ENCODE results near the gene PSMD1.

Gene PSMD1

DNA sequence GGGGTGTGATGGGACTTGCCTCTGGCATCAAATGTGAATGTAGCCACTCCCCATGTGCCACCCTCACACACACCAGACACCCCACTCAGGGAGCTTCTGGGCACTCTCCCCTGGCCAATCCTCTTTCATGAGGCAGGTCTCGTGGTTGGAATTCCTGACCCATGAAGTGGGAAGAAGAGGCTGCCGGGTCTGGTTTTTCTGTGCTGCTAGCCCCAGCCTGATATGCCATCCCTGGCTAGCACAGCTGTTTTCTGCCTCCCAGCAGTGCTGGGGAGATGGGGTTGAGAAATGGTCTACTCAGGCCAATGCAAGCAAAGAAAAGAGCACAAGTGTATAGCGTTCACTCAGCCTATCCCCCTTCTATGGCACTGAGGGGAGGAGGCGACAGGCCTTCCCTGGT lies 20.5 kb upstream of the PSMD1 start:
- no peak for DNase-seq

DNA sequence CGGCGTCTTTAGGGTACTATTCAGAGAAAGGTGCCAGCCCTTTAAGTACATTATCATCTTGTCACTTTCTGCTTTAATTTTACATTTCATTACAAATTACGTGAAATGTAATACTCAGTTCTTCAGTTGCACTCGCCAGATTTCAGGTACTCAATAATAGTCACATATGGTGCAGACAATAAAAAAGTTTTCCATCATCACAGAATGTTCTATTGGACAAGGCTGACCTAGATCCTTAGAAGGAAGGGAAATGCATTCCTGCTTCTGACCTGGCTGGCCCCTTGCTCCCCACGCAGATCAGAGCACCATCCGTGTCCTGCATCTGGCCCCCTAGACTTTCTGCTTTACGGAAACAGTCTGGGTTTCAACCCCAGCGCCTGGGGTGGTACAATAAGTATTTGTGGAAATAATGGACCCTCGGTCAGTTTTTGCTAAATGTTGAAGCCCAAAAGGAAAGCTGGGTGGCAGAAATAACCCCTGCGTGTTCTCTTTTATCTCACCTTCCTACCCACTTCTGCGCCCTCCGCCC lies 20.0 kb upstream of the PSMD1 start:
- DNase-seq, result no peak

DNA sequence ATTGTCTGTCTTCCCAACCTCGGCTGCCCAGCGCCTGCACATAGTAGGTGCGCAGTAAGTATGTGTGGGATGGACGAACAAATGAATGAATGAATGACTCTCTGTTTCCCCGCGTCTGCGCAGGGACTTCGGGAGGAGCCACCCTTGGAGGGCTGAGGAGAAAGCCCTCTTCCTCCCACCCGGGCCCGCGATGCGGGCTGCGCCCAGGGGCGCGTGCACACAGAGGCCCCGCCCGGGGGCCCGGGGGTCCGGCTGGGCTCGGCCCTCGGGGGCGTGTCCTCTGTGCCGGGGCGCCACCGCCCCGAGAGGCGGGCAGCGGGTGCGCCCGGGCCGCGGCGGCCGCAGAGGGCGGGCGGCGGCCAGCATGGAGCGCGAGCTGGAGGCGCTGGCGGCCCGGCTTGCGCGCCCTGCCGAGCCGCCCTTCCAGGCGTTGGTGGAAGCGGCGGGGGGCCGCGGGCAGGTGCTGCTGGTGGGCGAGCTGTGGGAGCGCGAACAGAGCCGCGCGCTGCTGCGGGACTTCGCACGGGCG lies 19.4 kb upstream of the PSMD1 start, which contains the start of gene C2orf72:
TSS of gene C2orf72 (plus strand) at position 322 of the 529 bp plus-strand sequence. CDS start at position 365, 43 bp downstream.
- DNase-seq, result peak in 1 of 3 donors; percentile 47

DNA sequence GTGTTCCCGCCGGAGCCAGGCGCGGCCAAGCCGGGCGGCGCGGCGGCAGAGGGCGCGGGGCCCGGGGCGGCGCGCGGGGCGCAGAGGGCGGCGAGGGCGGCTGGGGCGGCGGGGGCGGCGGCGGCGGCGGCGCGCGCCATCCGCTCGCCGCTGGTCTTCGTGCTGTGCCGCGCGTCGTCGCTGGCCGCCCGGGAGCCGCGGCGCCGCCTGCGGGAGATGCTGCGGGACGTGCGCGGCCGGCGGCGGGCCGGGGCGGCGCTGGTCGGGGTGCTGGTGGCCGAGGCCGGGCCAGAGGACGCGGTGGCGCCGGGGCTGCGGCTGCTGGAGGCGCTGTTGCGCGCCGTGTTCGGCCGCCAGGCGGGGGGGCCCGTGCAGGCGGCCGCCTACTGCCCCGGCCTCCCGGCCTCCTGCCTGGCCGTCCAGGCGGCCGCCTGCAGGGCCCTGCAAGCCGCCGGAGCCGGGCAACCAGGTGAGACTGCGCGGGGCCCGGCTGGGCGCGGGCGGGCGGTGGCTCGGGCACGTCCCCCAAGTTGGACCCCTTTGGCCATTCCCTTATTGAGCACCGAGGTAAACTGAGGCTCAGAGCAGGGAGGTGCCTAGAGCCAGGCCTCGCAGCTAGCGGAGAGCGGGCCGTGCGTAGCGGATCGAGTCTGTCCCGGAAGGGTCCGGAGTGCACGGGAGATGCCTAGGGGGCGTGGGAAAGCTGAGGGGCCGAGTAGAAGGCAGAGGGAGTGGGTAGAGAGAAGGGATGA lies 18.8 kb upstream of the PSMD1 start:
- DNase-seq, result peak in 1 of 3 donors; percentile 58

DNA sequence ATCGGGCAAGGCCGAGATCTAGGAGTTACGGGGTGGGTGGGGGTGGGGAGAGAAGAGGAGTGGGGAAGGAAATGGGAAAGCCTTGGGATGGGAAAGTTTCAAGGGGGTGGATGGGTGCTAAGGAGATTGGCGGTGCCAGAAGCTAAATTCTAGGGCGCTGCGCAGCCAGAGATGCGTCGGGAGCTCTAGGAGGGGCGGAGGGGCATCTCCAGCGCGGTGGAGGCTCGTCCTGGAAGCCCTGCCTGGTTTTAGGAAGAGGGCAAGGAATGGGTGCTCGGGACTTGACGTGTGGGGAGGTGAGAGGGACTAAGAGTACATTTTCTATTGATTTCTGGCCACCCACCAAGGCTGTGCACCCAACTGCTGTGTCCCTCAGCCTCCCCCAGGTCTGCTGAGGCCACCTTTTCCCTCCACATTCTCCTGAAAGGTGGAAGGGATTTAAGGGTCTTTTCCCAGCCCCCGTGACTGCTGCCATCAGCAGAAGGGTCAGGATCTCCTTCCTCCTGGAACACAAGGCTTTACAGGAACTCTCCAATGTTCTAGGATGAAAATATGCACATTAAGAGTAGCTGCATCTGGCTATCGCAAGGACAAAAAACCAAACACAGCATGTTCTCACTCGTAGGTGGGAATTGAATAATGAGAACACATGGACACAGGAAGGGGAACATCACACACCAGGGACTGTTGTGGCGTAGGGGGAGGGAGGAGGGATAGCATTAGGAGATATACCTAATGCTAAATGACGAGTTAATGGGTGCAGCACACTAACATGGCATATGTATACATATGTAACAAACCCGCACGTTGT lies 18.0 kb upstream of the PSMD1 start:
- DNase-seq, result no peak

DNA sequence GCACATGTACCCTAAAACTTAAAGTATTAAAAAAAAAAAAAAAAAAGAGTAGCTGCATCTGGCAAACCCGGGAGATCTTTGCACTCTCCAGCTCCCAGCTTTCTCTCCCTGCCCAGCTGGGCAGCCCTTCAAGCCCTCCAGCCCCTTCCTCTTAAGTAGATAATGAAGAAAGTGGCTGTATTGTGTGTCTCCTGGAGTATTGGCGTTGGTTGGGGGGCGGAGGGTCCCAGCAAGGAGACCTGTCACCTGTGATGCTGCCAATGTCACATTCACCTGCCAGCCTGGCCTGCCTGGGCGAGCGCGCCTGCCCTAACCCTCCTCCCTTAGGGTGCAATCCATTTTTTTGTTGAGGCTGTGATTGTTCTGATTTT lies 17.4 kb upstream of the PSMD1 start:
- DNase-seq, result no peak

DNA sequence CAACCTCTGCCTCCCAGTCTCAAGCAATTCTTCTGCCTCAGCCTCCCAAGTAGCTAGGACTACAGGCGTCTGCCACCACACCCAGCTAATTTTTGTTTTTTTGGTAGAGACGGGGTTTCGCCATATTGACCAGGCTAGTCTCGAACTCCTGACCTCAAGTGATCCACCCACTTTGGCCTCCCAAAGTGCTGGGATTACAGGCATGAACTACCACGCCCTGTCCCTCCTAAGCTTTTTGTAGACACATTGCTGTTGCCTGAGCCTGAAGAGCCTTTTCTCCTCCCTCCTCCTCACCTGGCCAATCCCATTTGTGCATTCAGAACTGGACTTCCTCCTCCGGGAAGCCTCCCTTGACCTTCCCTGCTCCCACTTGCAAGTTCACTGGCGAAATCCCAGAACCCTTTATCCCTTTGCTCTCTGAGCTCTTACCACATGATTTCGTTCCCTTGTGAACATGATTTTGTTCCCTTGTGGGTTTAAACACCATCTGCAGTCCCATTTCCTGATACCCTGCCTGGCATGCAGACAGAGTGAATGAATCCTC lies 16.8 kb upstream of the PSMD1 start:
- no peak for DNase-seq

DNA sequence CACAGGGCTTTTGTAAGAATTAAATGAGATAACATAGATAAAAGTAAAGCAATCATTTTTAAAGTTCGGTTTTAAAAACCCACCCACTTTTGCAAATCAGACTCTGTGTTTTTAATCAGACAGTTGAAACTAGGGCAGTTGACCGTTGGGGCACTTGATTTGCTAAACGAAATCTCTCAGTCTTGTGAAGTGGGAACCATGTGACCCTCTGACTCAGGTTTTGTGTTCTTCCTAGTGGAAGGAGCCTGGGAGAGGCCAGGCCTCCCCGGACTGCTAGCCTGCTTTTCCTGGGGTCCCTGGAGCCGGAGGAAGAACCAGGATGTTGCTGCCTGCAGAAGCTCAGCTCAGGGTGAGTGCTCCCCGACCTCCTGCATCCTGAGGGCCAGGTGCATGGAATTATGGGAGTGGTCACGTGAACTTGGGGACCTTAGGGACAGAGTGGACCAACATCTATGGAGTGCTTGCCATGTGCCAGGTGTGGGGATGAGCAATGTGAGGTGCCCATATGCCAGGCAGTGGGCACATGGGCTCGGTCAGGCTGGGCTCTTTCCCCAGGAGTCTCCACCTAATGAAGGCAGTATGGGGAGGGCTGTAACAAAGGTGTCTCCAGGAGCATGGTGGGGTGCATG lies 15.5 kb upstream of the PSMD1 start:
- DNase-seq, result peak in 1 of 3 donors; percentile 30

DNA sequence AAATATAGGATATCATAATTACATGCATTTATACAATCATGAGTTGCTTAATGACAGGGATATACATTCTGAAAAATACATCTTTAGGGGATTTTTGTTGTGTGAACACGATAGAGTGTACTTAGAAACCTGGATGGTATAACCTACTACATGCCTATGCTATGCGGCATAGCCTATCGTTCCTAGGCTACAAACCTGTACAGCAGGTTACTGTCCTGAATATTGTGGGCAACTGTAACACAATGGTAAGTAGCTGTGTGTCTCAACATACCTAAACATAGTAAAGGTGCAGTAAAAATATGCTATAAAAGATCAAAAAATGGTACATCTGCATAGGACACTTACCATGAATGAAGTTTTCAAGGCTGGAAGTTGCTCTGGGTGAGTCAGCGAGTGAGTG lies 12.9 kb upstream of the PSMD1 start:
- no peak for DNase-seq

DNA sequence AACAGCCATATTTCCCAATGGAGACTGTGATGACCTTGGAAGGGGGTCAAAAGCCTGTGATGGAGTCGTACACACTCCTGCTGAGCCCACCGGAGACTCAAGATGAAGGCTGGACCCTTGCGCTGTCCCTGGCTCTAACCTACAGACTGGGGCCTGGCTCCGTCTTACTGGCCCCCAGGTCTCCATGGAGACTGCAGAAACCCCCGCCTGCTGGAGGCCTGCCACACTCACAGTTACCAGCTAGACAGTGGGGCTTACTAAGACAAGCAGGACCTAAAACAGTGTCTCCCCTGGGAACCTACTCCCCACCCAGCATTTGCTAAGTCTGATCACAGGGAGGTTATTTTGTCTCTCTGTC lies 9.8 kb upstream of the PSMD1 start:
- no peak for DNase-seq

DNA sequence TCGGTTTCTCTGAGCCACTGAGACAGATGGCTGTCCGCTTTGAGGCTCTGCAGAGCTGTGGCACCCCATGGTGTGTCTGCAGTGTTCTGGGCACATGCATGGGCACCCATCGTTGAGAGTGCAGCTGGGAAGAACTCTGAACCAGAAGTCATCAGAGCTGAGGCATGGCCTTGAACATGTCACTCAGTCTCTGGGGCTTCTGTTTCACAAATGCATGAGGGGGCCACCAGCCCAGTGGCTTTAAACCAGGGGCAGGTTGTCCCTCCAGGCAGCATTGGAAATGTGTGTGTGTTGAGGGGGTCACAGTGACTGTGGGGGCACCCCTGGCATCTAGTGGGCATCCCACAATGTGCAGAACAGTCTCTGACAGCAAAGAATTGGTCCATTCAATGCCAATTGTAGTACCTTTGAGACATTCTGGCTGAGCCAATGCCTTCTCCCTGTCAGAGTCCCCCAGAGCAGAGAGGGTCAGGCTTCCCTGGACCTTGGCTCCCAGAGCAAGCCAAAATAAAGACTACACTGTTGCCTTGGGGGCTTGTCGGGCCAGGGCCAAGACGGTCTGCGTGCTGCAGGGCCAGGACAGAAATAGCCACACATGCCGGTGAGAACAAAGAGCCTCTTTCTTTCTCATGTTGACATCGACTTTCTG lies 9.3 kb upstream of the PSMD1 start:
- no peak for DNase-seq

DNA sequence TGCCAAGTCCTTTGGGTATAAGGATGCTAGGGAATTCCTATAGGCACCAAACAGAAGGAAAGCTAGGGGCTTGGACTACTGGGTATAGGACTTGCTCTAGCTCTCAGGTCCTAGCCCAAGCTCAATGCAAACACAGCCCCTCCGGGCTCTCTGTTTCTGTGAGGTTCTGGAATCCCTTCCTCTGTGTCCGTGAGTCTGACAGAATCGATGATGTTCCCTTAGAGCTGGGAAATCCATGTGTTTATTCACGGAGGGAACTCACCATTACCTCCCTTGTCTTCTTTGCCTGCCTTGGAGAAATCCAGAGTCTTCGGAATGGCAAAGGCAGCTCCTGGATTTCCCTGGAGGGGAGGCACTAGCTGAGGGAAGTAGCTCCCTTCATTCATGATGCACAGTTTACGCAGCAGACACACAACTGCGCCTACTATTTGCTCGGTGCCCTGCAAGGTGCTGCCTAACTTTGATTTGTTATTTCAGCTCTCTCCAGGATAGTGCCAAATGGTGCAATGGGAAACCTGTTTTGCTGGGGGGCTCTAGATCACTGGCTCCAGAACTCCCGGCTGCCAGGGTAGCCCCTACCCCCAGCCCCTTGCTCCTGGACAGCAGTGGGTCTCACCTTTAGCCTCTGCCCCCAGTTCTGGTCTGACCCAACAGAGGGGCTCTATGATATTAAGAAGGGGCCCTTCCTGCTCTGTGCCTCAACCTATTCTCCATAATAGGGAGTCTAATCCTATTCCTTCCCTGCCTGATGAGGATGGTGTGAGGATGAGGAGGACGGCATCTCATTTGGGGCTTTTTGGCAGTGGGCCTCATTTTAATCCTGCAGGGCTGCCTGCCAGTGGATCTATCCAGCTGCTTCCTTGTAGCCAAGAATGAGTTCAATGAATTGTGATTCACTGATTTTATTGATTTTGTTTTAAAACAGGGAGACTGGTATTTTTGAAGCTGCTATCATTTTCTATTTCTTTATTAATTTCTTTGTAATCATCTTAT lies 8.4 kb upstream of the PSMD1 start:
- no peak for DNase-seq

DNA sequence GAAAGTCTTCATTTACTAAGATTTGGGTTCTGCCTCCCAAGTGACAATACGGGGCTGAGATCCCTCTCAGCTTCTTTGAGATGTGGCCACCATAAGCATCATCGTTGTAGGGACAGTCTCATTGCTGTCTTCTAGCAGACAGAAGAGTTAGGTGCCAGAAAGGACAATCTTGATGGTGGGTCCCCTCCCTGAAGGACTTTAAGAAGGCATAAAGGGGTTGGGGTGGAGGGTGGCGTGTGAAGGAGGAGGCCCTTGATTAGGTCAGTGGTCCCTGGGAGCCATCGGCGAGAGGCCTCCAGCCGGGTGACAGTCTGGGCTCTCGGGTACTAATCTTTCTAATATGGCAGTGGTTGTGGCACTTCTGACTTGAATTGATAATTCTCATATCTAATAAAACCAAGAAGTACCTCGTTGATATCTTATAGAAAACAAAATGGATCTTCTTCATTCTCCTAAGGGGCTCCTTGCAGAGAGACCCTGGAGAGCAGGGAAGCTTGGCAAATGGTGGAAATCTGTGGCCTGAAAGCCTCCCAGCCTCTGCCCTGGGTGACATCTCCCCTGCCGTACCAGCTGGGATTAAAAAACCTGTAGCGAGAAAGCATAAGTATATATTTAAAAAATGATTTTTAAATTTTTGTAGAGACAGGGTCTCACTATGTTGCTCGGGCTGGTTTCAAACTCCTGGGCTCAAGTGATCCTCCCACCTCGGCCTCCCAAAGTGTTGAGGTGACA lies 7.2 kb upstream of the PSMD1 start:
- DNase-seq, result no peak

DNA sequence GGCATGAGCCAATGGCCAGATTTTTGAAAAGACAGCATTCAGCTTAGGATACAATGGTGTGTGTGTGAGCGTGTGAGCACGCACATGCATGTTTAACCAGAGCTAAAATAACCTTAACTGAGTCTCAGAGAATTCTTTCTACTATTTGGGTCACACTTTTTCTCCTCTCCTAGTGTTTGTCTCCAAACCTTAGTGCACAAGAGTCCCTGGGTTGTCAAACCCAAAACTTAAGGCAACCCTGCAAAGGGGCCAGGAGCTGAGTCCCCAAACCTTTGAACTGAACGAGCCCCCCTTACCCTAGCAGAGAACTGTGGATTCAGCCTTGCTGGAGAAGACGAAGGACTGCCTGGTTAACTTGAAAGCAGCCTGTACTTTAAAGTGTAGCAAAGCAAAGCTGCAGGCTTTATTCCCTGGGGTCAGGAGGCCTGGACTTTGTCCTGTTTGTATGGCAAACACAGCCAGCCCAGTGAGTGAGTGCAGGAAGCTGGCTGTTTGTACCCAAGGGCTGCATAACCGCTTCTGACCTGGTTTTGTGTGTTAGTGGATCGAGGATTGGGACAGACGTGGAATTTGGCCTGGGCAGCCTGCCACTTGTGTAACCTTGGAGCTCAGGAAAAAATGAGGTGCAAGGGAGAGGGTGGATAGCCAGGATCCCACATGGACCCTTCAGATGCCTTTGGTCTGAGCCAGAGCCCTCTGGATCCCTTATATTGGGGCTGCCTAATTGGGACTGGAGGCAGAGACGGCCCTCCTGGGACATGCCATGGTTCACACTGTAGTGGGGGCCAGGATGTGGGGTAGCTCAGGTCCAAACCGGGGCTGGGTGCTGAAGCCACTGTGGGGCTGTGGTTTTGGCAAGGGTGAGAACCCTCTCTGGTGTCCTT lies 6.4 kb upstream of the PSMD1 start:
- no peak for DNase-seq

DNA sequence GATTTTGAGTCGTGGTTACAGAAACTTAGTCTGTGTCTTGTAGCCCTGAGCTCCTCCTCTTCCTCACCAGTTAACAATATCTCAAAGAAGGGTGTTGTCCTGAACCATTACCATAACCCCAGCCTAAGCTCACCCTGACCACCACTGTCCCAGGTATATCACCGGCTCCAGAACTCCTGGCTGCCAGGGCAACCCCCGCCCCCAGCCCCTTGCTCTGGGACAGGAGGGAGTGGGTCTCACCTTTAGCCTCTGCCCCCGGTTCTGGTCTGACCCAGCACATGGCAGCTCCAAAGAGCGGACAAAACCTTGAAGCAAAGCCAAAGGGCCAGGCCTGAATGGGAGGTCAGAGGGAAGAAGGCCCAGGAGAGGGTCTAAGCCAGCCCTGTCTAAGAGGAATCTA lies 5.6 kb upstream of the PSMD1 start:
- DNase-seq, result no peak

DNA sequence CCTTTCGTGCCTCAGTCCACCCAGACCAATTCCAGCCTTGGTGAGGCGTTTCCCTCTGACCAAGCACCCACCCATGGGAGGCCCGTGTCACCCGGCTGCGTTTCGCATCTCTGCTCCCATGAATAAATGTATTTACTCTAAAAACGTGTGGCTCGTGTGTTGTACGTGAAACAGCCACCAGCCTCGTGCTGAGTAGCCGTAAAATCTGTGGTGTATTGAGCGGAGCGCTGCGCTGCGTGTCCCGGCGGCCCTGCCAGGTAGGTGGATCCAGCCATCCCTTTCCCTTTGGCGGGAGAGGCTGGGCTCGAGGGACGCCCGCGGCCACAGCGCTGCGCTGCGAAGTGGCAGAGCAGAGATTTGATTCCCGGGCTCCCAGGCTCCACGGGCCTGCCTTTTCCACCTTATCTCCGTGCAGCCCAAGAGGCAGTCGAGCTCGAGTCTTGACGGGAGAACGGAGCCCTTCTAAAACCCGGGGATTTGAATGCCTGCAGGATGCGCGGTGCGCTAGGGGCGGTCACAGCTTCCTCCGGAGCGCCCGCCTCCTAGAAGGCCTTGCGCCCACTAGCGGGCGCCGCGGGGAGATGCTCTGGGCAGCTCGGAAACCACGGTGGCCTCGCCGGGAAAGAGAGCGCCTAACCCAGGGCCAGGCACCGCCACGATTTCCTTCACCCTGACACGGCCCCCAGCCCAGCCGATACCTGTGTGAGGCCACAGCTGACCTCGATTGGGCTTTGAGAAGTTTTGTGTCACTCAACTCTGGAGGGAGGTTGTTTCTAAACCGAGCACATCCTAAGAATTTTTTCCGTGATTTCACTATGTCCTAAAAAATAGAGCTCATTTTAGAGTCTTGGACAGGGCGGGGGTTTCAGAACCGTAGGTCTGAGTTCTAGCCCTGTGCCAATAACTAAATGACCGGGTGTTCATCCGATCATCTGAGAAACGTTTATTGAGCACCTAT lies 3.9 kb upstream of the PSMD1 start:
- peak; percentile 88 to 96 (median 93) for DNase-seq

DNA sequence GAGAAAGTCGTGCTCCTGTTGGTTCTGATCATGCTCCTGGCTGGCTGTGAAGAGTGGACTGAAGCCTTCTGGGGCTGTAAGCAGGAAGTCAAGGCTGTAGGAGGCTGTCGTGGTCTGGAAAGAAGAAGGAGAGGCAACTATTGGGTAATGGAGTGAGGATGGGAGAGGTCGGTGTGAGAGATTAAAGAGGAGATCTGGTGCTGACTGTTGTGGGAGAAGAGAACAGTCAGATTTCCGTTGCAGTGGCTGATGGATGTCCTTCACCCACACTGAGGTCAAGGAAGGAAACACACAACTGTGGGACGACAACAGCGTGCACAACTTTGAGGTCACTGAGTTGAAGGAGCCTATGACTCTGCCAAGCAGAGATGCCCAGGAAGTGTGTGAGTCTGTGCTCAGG lies 2.8 kb upstream of the PSMD1 start:
- DNase-seq, result no peak

DNA sequence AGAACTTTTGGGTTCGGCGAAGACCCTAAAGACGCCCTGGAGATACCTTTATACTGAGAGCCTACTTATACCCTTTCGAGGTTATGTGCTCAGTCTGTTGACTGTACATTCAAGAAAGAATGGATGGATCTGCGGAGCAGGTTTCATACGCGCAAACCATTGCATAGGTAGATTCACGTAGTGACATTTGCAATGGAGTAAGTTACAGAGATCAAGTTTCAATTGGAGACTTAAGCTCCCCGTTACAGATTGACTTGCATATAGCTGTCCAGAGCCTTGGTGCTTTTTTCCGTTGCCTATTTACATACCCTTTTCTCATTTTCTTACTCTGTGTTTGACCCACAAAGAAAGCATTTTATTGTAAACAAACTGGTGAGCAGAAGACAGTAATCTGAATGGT lies 923 bp downstream of the PSMD1 start:
- no peak for DNase-seq
